HFFc6 (cell line): ENCODE measurements around the gene PSMG4. TPM values are rescaled to one million over a fixed set of nuclear protein-coding genes. Genes with fewer than 3 reads are reported as not detected.

Experiments
- DNase-seq: peaks from one replicate; pipeline ENCODE4 v3.0.0-alpha.2; 2018
- H3K27ac Mint-ChIP-seq: 2 replicates; pipeline ENCODE4 v1.8.0; 2020; ENCODE audit warnings: mild to moderate bottlenecking, mixed read lengths
- H3K27me3 Mint-ChIP-seq: 2 replicates; pipeline ENCODE4 v1.8.0; 2021; ENCODE audit warnings: mild to moderate bottlenecking, moderate library complexity, mixed read lengths; ENCODE audit not compliant: insufficient read depth
- H3K36me3 Mint-ChIP-seq: 2 replicates; pipeline ENCODE4 v1.8.0; 2021; ENCODE audit warnings: low read depth, mixed read lengths
- H3K4me1 Mint-ChIP-seq: 2 replicates; pipeline ENCODE4 v1.8.0; 2020; ENCODE audit warnings: low read depth, mixed read lengths
- H3K4me3 Mint-ChIP-seq: 2 replicates; pipeline ENCODE4 v1.8.0; 2020; ENCODE audit warnings: mild to moderate bottlenecking, moderate library complexity, mixed read lengths
- H3K9me3 Mint-ChIP-seq: 2 replicates; pipeline ENCODE4 v1.8.0; 2020; ENCODE audit warnings: mild to moderate bottlenecking, mixed read lengths
- CTCF ChIP-seq: fragments of 200-600 bp; sonication (generic); IDR thresholded peaks from 2 replicates; pipeline ENCODE4 v1.5.0; 2021; ENCODE audit warnings: antibody characterized with exemption, mild to moderate bottlenecking
- total RNA-seq, 6 experiments: library from RNA; stranded (reverse); fragmentation: NEBNext Ultra II Directional; extraction: Animal tissue kit (Norgen Biotek cat#: 25700); gene quantifications; 2 replicates in 1 of 6; 3 replicates in 5 of 6; pipeline ENCODE4 v1.2.3, GENCODE V29; 2021

Gene PSMG4
- total RNA-seq, 6 experiments from 2014 or later: 14.9 to 20.1 (median 17.6) TPM

GRCh38 chr6:3213334-3213695, 45.4 kb upstream of the PSMG4 start:
- Mint-ChIP-seq H3K27me3 (peaks cover 3% of the 10 kb centered on the region), H3K36me3 (no peaks in the 10 kb centered on the region), H3K9me3 (no peaks in the 10 kb centered on the region), H3K4me1 (peaks cover 42% of the 10 kb centered on the region), H3K4me3 (no peak overlapping the region), H3K27ac (no peak overlapping the region)
- DNase-seq: no peak
- TF ChIP-seq CTCF: no peak

- H3K4me3 Mint-ChIP-seq: no peak overlapping the region
- peaks cover 12% of the 10 kb centered on the region for H3K27me3 Mint-ChIP-seq
- peaks cover 26% of the 10 kb centered on the region for H3K4me1 Mint-ChIP-seq
- no peak for TF ChIP-seq CTCF
- H3K9me3 Mint-ChIP-seq: no peaks in the 10 kb centered on the region
- no peaks in the 10 kb centered on the region for H3K36me3 Mint-ChIP-seq
- H3K27ac Mint-ChIP-seq: no peak overlapping the region
- no peak for DNase-seq
These were observed 43.8 kb upstream of the PSMG4 start for GRCh38 chr6:3214898-3215297.

- no peak for TF ChIP-seq CTCF
- Mint-ChIP-seq H3K27ac (no peak overlapping the region), H3K36me3 (no peaks in the 10 kb centered on the region), H3K9me3 (no peaks in the 10 kb centered on the region), H3K4me1 (peaks cover 9% of the 10 kb centered on the region), H3K4me3 (no peak overlapping the region), H3K27me3 (peaks cover 12% of the 10 kb centered on the region)
- no peak for DNase-seq
These were observed 41.5 kb upstream of the PSMG4 start for GRCh38 chr6:3217286-3217685.

- DNase-seq: no peak
- Mint-ChIP-seq H3K27me3 (peaks cover 12% of the 10 kb centered on the region), H3K4me1 (peaks cover 7% of the 10 kb centered on the region; the same call in 1 of the 2 replicates), H3K36me3 (no peaks in the 10 kb centered on the region), H3K4me3 (no peak overlapping the region), H3K27ac (no peak overlapping the region), H3K9me3 (no peaks in the 10 kb centered on the region)
- no peak for TF ChIP-seq CTCF
These were observed 40.5 kb upstream of the PSMG4 start for GRCh38 chr6:3218266-3218665.

- no peak for TF ChIP-seq CTCF
- H3K27ac Mint-ChIP-seq: no peak overlapping the region
- no peaks in the 10 kb centered on the region for H3K36me3 Mint-ChIP-seq
- no peaks in the 10 kb centered on the region for H3K4me1 Mint-ChIP-seq
- H3K9me3 Mint-ChIP-seq: no peaks in the 10 kb centered on the region
- DNase-seq: no peak
- H3K4me3 Mint-ChIP-seq: no peak overlapping the region
- peaks cover 16% of the 10 kb centered on the region for H3K27me3 Mint-ChIP-seq
These were observed 38.4 kb upstream of the PSMG4 start for GRCh38 chr6:3220366-3220765.

- peaks cover 26% of the 10 kb centered on the region for H3K27me3 Mint-ChIP-seq
- H3K9me3 Mint-ChIP-seq: no peaks in the 10 kb centered on the region
- H3K27ac Mint-ChIP-seq: no peak overlapping the region
- no peak for DNase-seq
- no peaks in the 10 kb centered on the region for H3K4me1 Mint-ChIP-seq
- TF ChIP-seq CTCF: no peak
- no peaks in the 10 kb centered on the region for H3K36me3 Mint-ChIP-seq
- no peak overlapping the region for H3K4me3 Mint-ChIP-seq
These were observed 37.2 kb upstream of the PSMG4 start for GRCh38 chr6:3221578-3221977.
